ENCODE measurements around the gene REXO1. TPM values are rescaled to one million over a fixed set of nuclear protein-coding genes. Genes with fewer than 3 reads are reported as not detected.
A peak's percentile ranks its signal among the peaks of the same experiment; 100 is the strongest.

The REXO1 gene
- total and polyA plus RNA-seq, 2 of the 13 experiments (the other 11 are each of a cell fraction or from before 2014, with no cell fraction given), result 5.0 to 11.2 TPM

DNA sequence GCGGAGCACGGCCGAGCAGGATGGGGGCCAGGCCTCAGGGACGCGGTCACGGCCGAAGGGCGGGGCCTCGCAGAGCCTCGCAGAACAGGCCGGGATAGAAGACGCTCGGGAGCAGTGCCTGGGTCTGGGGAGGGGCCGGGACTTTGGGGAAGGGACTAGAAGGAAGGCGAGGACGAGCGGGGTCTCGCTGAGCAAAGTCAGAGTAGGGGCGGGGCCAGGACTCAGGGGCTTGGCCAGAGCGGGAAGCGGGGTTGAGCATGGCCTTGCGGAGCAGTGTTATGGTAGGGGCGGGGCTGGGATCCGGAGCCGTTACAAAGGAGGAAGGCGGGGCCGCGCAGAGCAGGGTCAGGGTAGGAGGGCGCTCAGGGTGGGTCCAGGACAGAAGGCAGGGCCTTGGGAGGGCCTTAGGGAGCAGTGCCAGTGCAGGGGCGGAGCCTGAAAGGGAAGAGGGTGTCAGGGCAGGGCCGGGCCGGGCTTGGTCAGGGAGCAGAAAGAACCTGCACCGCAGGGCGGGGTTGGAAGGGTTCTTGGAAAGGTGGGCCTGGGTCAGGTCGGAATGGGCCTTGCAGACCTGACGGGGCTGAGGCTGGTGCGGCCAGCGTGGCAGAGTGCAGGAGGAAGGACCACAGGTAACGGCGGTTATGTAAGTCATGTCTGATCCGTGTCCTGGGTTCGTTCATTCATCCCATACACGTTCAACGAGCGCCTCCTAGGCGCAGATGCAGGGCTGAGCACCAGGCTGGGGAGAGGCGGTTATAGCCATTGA is 35.7 kb downstream of the REXO1 start (continued):
- TF ChIP-seq, protein P1, sequence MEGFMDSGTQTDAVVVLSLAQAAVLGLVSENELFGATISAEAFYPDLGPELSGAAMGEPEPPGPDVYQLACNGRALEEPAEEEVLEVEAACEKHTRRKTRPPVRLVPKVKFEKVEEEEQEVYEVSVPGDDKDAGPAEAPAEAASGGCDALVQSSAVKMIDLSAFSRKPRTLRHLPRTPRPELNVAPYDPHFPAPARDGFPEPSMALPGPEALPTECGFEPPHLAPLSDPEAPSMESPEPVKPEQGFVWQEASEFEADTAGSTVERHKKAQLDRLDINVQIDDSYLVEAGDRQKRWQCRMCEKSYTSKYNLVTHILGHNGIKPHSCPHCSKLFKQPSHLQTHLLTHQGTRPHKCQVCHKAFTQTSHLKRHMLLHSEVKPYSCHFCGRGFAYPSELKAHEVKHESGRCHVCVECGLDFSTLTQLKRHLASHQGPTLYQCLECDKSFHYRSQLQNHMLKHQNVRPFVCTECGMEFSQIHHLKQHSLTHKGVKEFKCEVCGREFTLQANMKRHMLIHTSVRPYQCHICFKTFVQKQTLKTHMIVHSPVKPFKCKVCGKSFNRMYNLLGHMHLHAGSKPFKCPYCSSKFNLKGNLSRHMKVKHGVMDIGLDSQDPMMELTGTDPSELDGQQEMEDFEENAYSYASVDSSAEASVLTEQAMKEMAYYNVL (CRISPR knock-in tag; IDR thresholded peaks at IDR 0.05; ENCODE audit: borderline replicate concordance), result peak; percentile 37; the same call in 1 of the 2 replicates
- TF ChIP-seq ZNF260 (CRISPR knock-in tag; IDR thresholded peaks at IDR 0.05; ENCODE audit: borderline replicate concordance, low read depth) (no peak), ZNF572 (CRISPR knock-in tag; IDR thresholded peaks at IDR 0.05) (no peak), ELK4 (CRISPR knock-in tag; IDR thresholded peaks at IDR 0.05; ENCODE audit: borderline replicate concordance) (no peak), ATF7-NPFF (CRISPR knock-in tag; IDR thresholded peaks at IDR 0.05; ENCODE audit: low read depth) (peak; percentile 71; the same call in 1 of the 2 replicates), MIER3 (CRISPR knock-in tag; IDR thresholded peaks at IDR 0.05; ENCODE audit: borderline replicate concordance) (peak; percentile 22; the same call in 1 of the 2 replicates), ZEB1 (IDR thresholded peaks at IDR 0.05; ENCODE audit: insufficient replicate concordance, low read depth) (peak; percentile 74), SRSF9 (IDR thresholded peaks at IDR 0.05; ENCODE audit: borderline replicate concordance, insufficient read depth, low read depth, low read length, poor library complexity, severe bottlenecking) (no peak), ZBTB2 (CRISPR knock-in tag; IDR thresholded peaks at IDR 0.05; ENCODE audit: low read depth) (peak; percentile 50; the same call in 1 of the 2 replicates)
- TF ChIP-seq, protein P2, sequence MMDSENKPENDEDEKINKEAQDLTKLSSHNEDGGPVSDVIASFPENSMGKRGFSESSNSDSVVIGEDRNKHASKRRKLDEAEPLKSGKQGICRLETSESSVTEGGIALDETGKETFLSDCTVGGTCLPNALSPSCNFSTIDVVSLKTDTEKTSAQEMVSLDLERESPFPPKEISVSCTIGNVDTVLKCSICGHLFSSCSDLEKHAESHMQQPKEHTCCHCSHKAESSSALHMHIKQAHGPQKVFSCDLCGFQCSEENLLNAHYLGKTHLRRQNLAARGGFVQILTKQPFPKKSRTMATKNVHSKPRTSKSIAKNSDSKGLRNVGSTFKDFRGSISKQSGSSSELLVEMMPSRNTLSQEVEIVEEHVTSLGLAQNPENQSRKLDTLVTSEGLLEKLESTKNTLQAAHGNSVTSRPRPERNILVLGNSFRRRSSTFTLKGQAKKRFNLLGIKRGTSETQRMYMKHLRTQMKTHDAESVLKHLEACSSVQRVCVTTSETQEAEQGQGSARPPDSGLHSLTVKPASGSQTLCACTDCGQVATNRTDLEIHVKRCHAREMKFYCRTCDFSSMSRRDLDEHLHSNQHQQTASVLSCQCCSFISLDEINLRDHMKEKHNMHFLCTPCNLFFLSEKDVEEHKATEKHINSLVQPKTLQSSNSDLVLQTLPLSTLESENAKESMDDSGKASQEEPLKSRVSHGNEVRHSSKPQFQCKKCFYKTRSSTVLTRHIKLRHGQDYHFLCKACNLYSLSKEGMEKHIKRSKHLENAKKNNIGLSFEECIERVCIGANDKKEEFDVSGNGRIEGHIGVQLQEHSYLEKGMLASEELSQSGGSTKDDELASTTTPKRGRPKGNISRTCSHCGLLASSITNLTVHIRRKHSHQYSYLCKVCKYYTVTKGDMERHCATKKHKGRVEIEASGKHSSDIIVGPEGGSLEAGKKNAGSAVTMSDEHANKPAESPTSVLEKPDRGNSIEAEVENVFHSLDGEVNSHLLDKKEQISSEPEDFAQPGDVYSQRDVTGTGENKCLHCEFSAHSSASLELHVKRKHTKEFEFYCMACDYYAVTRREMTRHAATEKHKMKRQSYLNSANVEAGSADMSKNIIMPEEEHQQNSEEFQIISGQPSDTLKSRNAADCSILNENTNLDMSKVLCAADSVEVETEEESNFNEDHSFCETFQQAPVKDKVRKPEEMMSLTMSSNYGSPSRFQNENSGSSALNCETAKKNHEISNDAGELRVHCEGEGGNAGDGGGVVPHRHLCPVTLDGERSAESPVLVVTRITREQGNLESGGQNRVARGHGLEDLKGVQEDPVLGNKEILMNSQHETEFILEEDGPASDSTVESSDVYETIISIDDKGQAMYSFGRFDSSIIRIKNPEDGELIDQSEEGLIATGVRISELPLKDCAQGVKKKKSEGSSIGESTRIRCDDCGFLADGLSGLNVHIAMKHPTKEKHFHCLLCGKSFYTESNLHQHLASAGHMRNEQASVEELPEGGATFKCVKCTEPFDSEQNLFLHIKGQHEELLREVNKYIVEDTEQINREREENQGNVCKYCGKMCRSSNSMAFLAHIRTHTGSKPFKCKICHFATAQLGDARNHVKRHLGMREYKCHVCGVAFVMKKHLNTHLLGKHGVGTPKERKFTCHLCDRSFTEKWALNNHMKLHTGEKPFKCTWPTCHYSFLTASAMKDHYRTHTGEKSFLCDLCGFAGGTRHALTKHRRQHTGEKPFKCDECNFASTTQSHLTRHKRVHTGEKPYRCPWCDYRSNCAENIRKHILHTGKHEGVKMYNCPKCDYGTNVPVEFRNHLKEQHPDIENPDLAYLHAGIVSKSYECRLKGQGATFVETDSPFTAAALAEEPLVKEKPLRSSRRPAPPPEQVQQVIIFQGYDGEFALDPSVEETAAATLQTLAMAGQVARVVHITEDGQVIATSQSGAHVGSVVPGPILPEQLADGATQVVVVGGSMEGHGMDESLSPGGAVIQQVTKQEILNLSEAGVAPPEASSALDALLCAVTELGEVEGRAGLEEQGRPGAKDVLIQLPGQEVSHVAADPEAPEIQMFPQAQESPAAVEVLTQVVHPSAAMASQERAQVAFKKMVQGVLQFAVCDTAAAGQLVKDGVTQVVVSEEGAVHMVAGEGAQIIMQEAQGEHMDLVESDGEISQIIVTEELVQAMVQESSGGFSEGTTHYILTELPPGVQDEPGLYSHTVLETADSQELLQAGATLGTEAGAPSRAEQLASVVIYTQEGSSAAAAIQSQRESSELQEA (CRISPR knock-in tag; IDR thresholded peaks at IDR 0.05; ENCODE audit: not compliant biosample characterization), result no peak
- TF ChIP-seq, protein P3, sequence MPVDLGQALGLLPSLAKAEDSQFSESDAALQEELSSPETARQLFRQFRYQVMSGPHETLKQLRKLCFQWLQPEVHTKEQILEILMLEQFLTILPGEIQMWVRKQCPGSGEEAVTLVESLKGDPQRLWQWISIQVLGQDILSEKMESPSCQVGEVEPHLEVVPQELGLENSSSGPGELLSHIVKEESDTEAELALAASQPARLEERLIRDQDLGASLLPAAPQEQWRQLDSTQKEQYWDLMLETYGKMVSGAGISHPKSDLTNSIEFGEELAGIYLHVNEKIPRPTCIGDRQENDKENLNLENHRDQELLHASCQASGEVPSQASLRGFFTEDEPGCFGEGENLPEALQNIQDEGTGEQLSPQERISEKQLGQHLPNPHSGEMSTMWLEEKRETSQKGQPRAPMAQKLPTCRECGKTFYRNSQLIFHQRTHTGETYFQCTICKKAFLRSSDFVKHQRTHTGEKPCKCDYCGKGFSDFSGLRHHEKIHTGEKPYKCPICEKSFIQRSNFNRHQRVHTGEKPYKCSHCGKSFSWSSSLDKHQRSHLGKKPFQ (CRISPR knock-in tag; IDR thresholded peaks at IDR 0.05; ENCODE audit: insufficient replicate concordance), result no peak

Data from HepG2 (cell line).